Left lobe of liver (tissue), 2 donors: ENCODE measurements around the gene TNFSF8. TPM values are rescaled to one million over a fixed set of nuclear protein-coding genes. Genes with fewer than 3 reads are reported as not detected.

ENCODE experiments used
- ATAC-seq: fragments of 200-7000 bp; cut with Tn5 transposase; one replicate; pipeline ENCODE4 v1.9.1; 2020; ENCODE audit warnings: mild to moderate bottlenecking, moderate library complexity
- DNase-seq: peaks from one replicate; pipeline ENCODE4 v3.0.0-alpha.2; 2020; ENCODE audit warnings: low spot score
- total RNA-seq: library from RNA; stranded (reverse); gene quantifications from one replicate; pipeline ENCODE4 v1.2.1, GENCODE V29; 2021
- donor health status: DM: no; HTN: no; CAD: no; lungs with moderate emphysema.
- donor health status: DM: no; HTN: yes; CAD: no.

The TNFSF8 gene
- total RNA-seq, 1 donor from 2014 or later, result 0.33 TPM

- DNase-seq (no peak), ATAC-seq (peak; percentile 74)
These were observed 22.2 kb downstream of the TNFSF8 start for GRCh38 chr9:114908104-114908622.

GRCh38 chr9:114906922-114907571 is 23.3 kb downstream of the TNFSF8 start:
- no peak for DNase-seq
- ATAC-seq, result peak; percentile 73

DNA sequence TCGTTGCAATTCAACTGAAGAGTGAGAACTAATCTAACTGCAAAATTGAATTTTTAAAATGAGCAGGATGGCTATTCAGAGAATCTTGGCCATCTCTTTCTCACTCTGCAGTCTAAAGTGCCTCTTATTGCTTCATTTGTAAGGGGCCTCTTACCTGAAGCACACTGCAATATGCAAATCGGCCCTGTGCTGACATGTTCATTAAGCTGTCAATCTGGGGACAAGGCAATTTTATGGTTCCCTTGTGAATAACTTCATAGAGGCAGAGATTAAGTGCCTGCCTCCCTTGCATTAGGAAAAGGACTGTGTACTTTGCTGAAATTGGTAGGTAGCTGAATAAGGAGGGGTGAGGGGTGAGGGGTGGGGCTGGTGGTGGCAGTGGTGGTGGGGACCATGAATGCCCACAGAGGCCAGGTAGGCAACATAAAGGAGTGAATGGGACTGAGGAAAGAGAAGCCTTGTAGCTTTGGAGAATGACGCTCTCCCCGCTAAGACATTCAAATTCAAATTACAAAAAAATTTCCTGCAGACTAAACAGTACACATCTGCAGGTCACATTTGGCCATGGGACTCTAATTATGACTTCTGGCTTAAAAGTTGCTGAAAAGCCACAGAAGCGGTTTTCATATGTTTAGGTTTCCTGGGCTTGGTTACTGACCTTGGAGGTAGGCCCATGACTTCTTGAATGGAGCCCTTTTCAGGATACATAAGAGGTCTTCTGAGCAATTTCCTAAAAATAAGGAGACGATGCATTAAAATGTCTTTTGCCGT is 25.0 kb downstream of the TNFSF8 start:
- DNase-seq (no peak), ATAC-seq (no peak)

DNA sequence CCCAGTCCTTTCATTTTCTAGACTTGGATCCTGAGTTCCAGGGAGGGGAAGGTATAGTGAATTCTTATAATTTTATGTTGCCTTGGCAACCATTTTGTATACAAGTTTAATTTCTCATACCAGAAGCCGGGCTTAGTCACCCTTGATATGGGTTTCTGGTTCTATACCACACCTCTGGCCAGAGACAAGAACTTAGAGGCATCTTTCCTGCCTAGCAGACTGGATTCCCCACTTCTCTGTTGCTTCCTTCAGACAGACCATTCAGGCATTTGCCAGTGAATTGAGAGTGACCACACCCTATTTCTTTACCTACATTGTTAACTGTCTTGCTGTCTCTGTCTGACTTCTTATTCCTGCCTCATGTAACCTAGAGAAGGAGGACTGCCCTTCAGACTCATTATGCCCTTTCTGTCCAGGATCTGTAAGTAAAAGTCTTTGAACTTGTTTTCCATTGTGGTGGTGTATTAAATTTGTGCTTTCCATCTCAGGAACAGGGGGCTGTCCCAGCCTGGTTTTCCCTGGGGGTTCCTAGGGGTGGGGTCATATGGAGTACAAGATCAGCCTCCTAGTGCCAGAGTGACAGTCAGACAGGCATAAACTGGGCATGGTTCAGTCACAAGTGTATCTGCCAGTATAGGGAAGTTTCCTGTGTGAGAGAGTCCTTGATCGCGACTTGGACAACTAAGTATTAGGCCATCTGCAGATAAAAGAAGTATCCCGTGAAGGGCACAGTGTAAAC is 27.4 kb downstream of the TNFSF8 start:
- DNase-seq, result no peak
- ATAC-seq, result no peak

- ATAC-seq (no peak), DNase-seq (no peak)
These were observed 29.2 kb downstream of the TNFSF8 start for GRCh38 chr9:114900942-114901802.

- DNase-seq (no peak), ATAC-seq (no peak)
These were observed 30.4 kb downstream of the TNFSF8 start for GRCh38 chr9:114899995-114900394.

- no peak for ATAC-seq
- no peak for DNase-seq
These were observed 30.9 kb downstream of the TNFSF8 start for GRCh38 chr9:114899461-114899860.

GRCh38 chr9:114898741-114899140 is 31.6 kb downstream of the TNFSF8 start:
- peak; percentile 42 for ATAC-seq

GRCh38 chr9:114897196-114897595 is 33.2 kb downstream of the TNFSF8 start:
- no peak for ATAC-seq
- DNase-seq, result no peak

More at GRCh38 chr9:114898741-114899140, 31.6 kb downstream of the TNFSF8 start:
- peak; percentile 52 for DNase-seq

GRCh38 chr9:114896344-114896743 is 34.0 kb downstream of the TNFSF8 start:
- ATAC-seq, result no peak
- DNase-seq, result no peak

DNA sequence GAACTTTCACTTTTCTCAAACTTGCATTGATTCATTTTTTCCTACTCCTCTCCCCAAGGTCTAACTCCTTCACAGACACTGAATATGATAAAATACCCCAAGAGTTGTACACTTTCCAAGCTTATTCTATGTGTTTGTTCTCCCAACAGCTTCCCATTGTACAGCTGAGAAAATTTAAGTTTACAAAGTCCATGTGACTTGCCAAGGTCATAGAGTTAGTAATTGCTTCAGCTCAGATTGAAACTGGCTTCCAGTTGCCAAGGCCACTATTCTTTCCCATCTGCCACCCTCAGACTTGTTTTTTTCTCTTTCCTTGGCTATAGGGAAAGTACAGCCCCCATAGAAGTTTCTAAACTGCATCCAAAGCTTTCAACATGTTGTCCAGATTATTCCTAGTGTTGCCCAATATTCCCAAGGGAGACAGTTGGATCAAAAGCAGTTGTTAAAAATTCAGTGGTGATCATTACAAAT is 34.8 kb downstream of the TNFSF8 start:
- ATAC-seq (peak; percentile 61), DNase-seq (no peak)

DNA sequence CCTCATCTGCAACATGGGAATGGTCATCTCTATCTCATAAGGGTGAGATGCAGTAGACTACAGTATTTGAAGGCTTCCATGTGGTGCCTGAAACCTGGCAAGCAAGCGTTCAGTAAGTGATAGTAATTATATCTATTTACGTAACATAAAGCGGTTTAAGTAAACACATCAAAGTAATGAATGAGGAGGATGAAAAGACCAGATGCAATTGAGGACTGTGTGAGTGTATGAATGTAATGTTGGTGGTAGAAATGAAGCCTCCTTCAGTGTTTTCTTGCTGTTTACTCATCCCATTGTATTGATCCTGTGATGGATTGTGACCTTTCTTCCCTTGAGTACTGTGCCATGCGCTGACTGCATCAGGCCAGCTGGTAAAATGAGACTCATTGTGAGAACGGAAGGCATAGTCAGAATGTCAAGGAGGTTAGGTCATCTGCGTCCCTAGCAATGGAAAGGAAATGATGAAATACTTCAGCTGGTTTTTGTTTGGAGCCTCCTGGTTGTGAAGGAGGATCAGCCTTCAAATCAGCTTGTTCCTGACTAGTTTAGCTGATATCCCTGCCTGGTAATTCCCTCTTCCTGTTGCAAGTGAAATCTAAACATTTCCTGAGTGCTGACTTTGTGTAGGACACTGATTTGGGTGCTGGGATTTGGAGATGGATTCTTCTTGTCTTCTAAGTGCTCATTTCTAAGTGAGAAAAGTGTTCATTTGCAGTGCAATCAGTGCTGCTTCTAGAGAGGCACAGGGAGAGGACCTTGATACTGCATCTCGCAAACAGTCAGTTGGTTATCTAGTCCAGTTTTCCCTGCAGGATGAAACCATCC is 35.6 kb downstream of the TNFSF8 start:
- DNase-seq (no peak), ATAC-seq (peak; percentile 48)

- ATAC-seq, result peak; percentile 30
- DNase-seq, result no peak
These were observed 36.2 kb downstream of the TNFSF8 start for GRCh38 chr9:114894206-114894605.

DNA sequence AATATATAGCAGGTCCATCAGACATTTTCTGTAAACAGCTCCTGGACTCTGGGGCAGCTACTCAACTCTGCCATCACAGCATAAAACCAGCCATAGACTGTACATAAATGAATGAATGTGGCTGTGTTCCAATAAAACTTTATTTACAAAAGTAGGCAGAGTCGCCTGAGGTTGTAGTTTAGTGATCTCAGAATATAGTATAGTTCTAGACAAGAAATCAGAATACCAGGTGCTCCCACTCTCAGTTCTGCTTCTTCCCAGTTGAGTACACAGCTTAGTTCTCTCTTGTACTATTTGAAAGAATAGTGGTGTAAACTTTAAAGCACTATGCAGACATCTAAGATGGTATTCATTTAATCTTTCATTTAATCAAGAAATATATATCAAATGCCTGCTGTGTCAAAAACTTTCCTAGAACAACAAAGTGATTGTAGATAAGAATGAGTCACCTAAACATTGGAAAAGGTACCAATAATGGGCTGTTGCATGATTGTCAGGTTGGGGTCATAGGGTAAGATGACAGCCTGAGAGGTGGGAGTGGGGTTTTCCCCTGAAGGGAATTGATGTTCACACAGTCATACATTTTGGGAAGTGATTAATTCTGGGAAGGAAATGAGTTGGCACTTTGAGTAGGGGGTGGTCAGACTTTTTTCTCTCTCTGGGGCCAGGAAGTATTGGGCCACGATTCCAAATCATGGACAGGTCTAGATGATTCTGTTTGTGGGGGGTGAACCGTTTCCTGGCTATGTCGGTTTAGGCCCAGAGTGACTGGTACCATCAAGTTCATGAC is 37.0 kb downstream of the TNFSF8 start:
- DNase-seq (no peak), ATAC-seq (no peak)

DNA sequence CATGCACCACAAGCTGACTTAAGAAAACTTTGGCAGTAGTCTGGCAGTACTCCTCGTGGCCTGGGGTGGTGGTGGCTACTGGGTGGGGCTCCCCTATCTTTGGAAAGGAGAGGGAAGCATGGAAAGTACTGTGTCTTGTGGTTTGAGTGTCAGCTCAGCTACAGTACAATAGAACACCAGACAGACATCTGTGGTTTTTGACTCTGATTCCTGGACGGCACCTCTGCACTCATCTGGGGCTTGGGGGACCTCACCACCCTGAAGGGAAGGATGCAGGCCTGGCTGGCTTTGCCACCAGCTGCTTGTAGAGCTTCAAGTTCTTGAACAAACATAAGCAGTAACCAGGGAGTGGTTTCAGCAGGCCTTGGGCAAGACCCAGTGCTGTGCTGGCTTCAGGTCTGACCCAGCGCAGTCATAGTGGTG is 40.6 kb downstream of the TNFSF8 start:
- DNase-seq, result no peak

DNA sequence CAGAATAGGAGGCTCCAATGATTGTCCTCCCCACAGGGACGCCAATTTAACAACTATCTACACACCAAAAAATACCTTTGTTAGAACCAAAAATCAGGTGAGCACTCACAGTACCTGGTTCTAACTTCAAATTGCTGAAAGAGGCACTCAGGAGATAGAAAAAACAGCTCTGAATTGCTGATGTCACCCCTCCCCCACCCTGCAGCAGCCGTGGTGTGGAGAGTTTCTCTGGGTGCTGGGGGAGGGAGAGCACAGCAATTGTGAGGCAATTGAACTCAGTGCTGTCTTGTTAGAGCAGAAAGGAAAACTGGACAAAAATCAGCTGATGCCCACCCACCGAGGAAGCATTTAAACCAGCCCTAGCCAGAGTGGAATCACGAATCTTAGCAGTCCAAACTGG is 41.8 kb downstream of the TNFSF8 start:
- peak; percentile 57 for DNase-seq

More for the DNA sequence above, 40.6 kb downstream of the TNFSF8 start:
- ATAC-seq, result peak; percentile 65

GRCh38 chr9:114887963-114888362 is 42.4 kb downstream of the TNFSF8 start:
- ATAC-seq (peak; percentile 66), DNase-seq (no peak)

More for the DNA sequence above, 41.8 kb downstream of the TNFSF8 start:
- ATAC-seq, result peak; percentile 59

- DNase-seq (peak; percentile 84), ATAC-seq (peak; percentile 72)
These were observed 45.5 kb downstream of the TNFSF8 start for GRCh38 chr9:114884787-114885452.
